Natural killer cell treated with Interleukin-12 subunit alpha and Interleukin-12 subunit beta and Interleukin-15 and Interleukin-18, amount 100 ng/mL, for 72 hours (primary cell): ENCODE data around the gene FHIT. TPM values are rescaled to one million over a fixed set of nuclear protein-coding genes. Genes with fewer than 3 reads are reported as not detected.
"Not testable (repeated sequence)": the region's sequence is repeated elsewhere in the genome, so short reads cannot be mapped to it uniquely, and the experiment has no call there.

Experiments used
- ATAC-seq, 2 donors: fragments of 150-1000 bp; cut with Tn5 transposase in 1 of 2; sonication (Bioruptor Pico), chemical (Tn5 transposase) in 1 of 2; 2 replicates each; pipeline ENCODE4 v1.10.0; 2021
- DNase-seq: peaks from one replicate; pipeline ENCODE4 v3.0.0; 2022; ENCODE audit warnings: low spot score
- H3K27ac Mint-ChIP-seq, 2 donors: 1 replicate in 1 of 2; 2 replicates in 1 of 2; pipeline ENCODE4 v1.8.0; 2022; ENCODE audit warnings: mixed read lengths in 2 of 2, mild to moderate bottlenecking in 1 of 2, moderate library complexity in 1 of 2
- H3K27me3 Mint-ChIP-seq, 2 donors: 1 replicate in 1 of 2; 2 replicates in 1 of 2; pipeline ENCODE4 v1.8.0; 2022; ENCODE audit warnings: mixed read lengths in 2 of 2
- H3K36me3 Mint-ChIP-seq: one replicate; pipeline ENCODE4 v1.8.0; 2022; ENCODE audit warnings: mixed read lengths
- H3K4me1 Mint-ChIP-seq, 2 donors: 1 replicate in 1 of 2; 2 replicates in 1 of 2; pipeline ENCODE4 v1.8.0; 2022; ENCODE audit warnings: low read depth in 2 of 2, mixed read lengths in 2 of 2, mild to moderate bottlenecking in 1 of 2
- H3K4me3 Mint-ChIP-seq: one replicate; pipeline ENCODE4 v1.8.0; 2022; ENCODE audit warnings: mixed read lengths
- H3K9me3 Mint-ChIP-seq: 2 replicates; pipeline ENCODE4 v1.8.0; 2022; ENCODE audit warnings: mixed read lengths
- total RNA-seq, 2 donors: library from RNA; stranded (reverse); gene quantifications; one replicate each; pipeline ENCODE4 v1.2.3, GENCODE V29; 2022

The FHIT gene
- total RNA-seq, 2 donors from 2014 or later: 2.4 to 3.0 TPM

- DNase-seq (no peak), ATAC-seq (no peak)
- Mint-ChIP-seq H3K27me3 (no peaks in the 10 kb centered on the region), H3K36me3 (no peaks in the 10 kb centered on the region), H3K4me1 (no peaks in the 10 kb centered on the region), H3K9me3 (no peaks in the 10 kb centered on the region), H3K4me3 (no peak overlapping the region), H3K27ac (no peak overlapping the region)
Observed at GRCh38 chr3:59809016-59809415, 1442.2 kb downstream of the FHIT start.

GRCh38 chr3:59808446-59808845 lies 1442.8 kb downstream of the FHIT start:
- H3K4me3 Mint-ChIP-seq: no peak overlapping the region
- H3K27me3 Mint-ChIP-seq: no peaks in the 10 kb centered on the region
- no peaks in the 10 kb centered on the region for H3K36me3 Mint-ChIP-seq
- H3K9me3 Mint-ChIP-seq: no peaks in the 10 kb centered on the region
- ATAC-seq (no peak), DNase-seq (no peak)
- no peak overlapping the region for H3K27ac Mint-ChIP-seq
- H3K4me1 Mint-ChIP-seq: no peaks in the 10 kb centered on the region

GRCh38 chr3:59803268-59803667 lies 1448.0 kb downstream of the FHIT start:
- Mint-ChIP-seq H3K27ac (no peak overlapping the region), H3K4me3 (no peak overlapping the region), H3K36me3 (no peaks in the 10 kb centered on the region), H3K9me3 (no peaks in the 10 kb centered on the region), H3K4me1 (peaks cover 0 to 14% of the 10 kb centered on the region in 2 donors), H3K27me3 (no peaks in the 10 kb centered on the region)
- DNase-seq (no peak), ATAC-seq (no peak)

GRCh38 chr3:59802453-59802852 lies 1448.8 kb downstream of the FHIT start:
- not testable (repeated sequence) for H3K27ac Mint-ChIP-seq, H3K4me3 Mint-ChIP-seq, H3K9me3 Mint-ChIP-seq, H3K27me3 Mint-ChIP-seq, H3K36me3 Mint-ChIP-seq, DNase-seq, ATAC-seq
- peaks cover 0 to 14% of the 10 kb centered on the region in 2 donors for H3K4me1 Mint-ChIP-seq

GRCh38 chr3:59802045-59802444 lies 1449.2 kb downstream of the FHIT start:
- no peak overlapping the region for H3K27ac Mint-ChIP-seq

GRCh38 chr3:59800481-59800880 lies 1450.8 kb downstream of the FHIT start:
- Mint-ChIP-seq H3K27me3 (peaks cover 0 to 4% of the 10 kb centered on the region in 2 donors), H3K9me3 (no peaks in the 10 kb centered on the region), H3K4me1 (peaks cover 0 to 14% of the 10 kb centered on the region in 2 donors), H3K4me3 (no peak overlapping the region), H3K27ac (no peak overlapping the region), H3K36me3 (no peaks in the 10 kb centered on the region)
- no peak for ATAC-seq
- no peak for DNase-seq

More at GRCh38 chr3:59802045-59802444, 1449.2 kb downstream of the FHIT start:
- Mint-ChIP-seq H3K36me3 (no peaks in the 10 kb centered on the region), H3K9me3 (no peaks in the 10 kb centered on the region), H3K4me3 (no peak overlapping the region), H3K4me1 (peaks cover 0 to 14% of the 10 kb centered on the region in 2 donors), H3K27me3 (no peaks in the 10 kb centered on the region)
- ATAC-seq (no peak), DNase-seq (no peak)

GRCh38 chr3:59798372-59799086 lies 1452.7 kb downstream of the FHIT start:
- Mint-ChIP-seq H3K27ac (no peak overlapping the region), H3K4me1 (peaks cover 0 to 14% of the 10 kb centered on the region in 2 donors), H3K27me3 (peaks cover 0 to 4% of the 10 kb centered on the region in 2 donors), H3K36me3 (no peaks in the 10 kb centered on the region), H3K4me3 (no peak overlapping the region), H3K9me3 (no peaks in the 10 kb centered on the region)
- ATAC-seq: no peak
- no peak for DNase-seq

GRCh38 chr3:59797533-59797932 lies 1453.7 kb downstream of the FHIT start:
- H3K9me3 Mint-ChIP-seq: no peaks in the 10 kb centered on the region
- ATAC-seq: no peak
- H3K27me3 Mint-ChIP-seq: peaks cover 0 to 4% of the 10 kb centered on the region in 2 donors

GRCh38 chr3:59796456-59796855 lies 1454.8 kb downstream of the FHIT start:
- Mint-ChIP-seq H3K4me1 (peaks cover 0 to 9% of the 10 kb centered on the region in 2 donors), H3K27me3 (peaks cover 0 to 4% of the 10 kb centered on the region in 2 donors), H3K36me3 (no peaks in the 10 kb centered on the region), H3K27ac (no peak overlapping the region), H3K4me3 (no peak overlapping the region), H3K9me3 (no peaks in the 10 kb centered on the region)
- no peak for ATAC-seq
- DNase-seq: no peak

More at GRCh38 chr3:59797533-59797932, 1453.7 kb downstream of the FHIT start:
- H3K4me1 Mint-ChIP-seq: peaks cover 0 to 14% of the 10 kb centered on the region in 2 donors
- DNase-seq: no peak
- no peak overlapping the region for H3K27ac Mint-ChIP-seq
- no peak overlapping the region for H3K4me3 Mint-ChIP-seq
- H3K36me3 Mint-ChIP-seq: no peaks in the 10 kb centered on the region

GRCh38 chr3:59795756-59796155 lies 1455.5 kb downstream of the FHIT start:
- H3K36me3 Mint-ChIP-seq: no peaks in the 10 kb centered on the region
- ATAC-seq (no peak), DNase-seq (no peak)
- peaks cover 0 to 4% of the 10 kb centered on the region in 2 donors for H3K27me3 Mint-ChIP-seq
- H3K4me1 Mint-ChIP-seq: peaks cover 0 to 9% of the 10 kb centered on the region in 2 donors
- H3K4me3 Mint-ChIP-seq: no peak overlapping the region
- H3K9me3 Mint-ChIP-seq: no peaks in the 10 kb centered on the region
- H3K27ac Mint-ChIP-seq: no peak overlapping the region

- H3K27me3 Mint-ChIP-seq: peaks cover 0 to 4% of the 10 kb centered on the region in 2 donors
- H3K9me3 Mint-ChIP-seq: no peaks in the 10 kb centered on the region
- H3K4me3 Mint-ChIP-seq: no peak overlapping the region
- no peak for DNase-seq
- no peaks in the 10 kb centered on the region for H3K36me3 Mint-ChIP-seq
- H3K27ac Mint-ChIP-seq: no peak overlapping the region
- peaks cover 8% of the 10 kb centered on the region in 2 donors for H3K4me1 Mint-ChIP-seq
- ATAC-seq: no peak
Observed at GRCh38 chr3:59793976-59794375, 1457.3 kb downstream of the FHIT start.

- no peaks in the 10 kb centered on the region for H3K36me3 Mint-ChIP-seq
- H3K4me3 Mint-ChIP-seq: no peak overlapping the region
- H3K9me3 Mint-ChIP-seq: no peaks in the 10 kb centered on the region
- DNase-seq (no peak), ATAC-seq (peak in 1 of 2 donors; percentile 52)
- peaks cover 8 to 13% of the 10 kb centered on the region in 2 donors for H3K4me1 Mint-ChIP-seq
- H3K27me3 Mint-ChIP-seq: peaks cover 0 to 8% of the 10 kb centered on the region in 2 donors
- H3K27ac Mint-ChIP-seq: no peak overlapping the region
Observed at GRCh38 chr3:59791774-59792308, 1459.4 kb downstream of the FHIT start.

GRCh38 chr3:59790241-59790640 lies 1461.0 kb downstream of the FHIT start:
- Mint-ChIP-seq H3K36me3 (no peaks in the 10 kb centered on the region), H3K27me3 (peaks cover 0 to 5% of the 10 kb centered on the region in 2 donors), H3K27ac (no peak overlapping the region), H3K9me3 (no peaks in the 10 kb centered on the region), H3K4me1 (peaks cover 8 to 13% of the 10 kb centered on the region in 2 donors), H3K4me3 (no peak overlapping the region)
- DNase-seq (no peak), ATAC-seq (no peak)

- Mint-ChIP-seq H3K9me3 (no peaks in the 10 kb centered on the region), H3K4me1 (peaks cover 18 to 24% of the 10 kb centered on the region in 2 donors), H3K4me3 (no peak overlapping the region), H3K36me3 (no peaks in the 10 kb centered on the region), H3K27ac (no peak overlapping the region), H3K27me3 (peaks cover 0 to 5% of the 10 kb centered on the region in 2 donors)
- DNase-seq: no peak
- no peak for ATAC-seq
Observed at GRCh38 chr3:59788801-59789200, 1462.5 kb downstream of the FHIT start.
